Astrocyte (in vitro differentiated cells and primary cell): ENCODE measurements around the gene CPN2.

Experiments
- CTCF ChIP-seq: IDR thresholded peaks from 2 replicates; pipeline ENCODE4 v1.5.1; 2011; ENCODE audit warnings: low read depth, mild to moderate bottlenecking, inconsistent platforms, low read length, moderate library complexity; ENCODE audit not compliant: insufficient read depth
- EZH2 ChIP-seq: IDR thresholded peaks from 2 replicates; pipeline ENCODE4 v1.6.1; 2012; ENCODE audit warnings: mild to moderate bottlenecking, low read length, inconsistent platforms; ENCODE audit not compliant: insufficient read depth

DNA sequence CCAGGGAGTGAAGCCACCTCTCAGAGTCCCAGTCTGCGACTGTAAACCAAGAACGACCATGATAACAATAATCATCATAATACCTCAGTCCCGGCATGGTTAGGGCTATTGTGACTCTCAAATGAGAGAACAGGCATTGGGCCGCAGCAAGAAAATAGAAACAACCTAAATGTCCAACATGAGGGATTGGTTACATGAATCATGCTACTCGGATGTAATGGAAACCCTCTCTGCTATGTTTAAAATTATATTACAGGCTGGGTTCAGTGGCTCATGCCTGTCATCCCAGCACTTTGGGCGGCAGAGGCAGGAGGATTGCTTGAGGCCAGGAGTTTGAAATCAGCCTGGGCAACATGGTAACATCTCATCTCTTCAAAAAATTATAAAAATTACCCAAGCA is 2.8 kb downstream of the CPN2 start:
- no peak for TF ChIP-seq CTCF
- no peak for TF ChIP-seq EZH2
